Ectodermal cell (in vitro differentiated cells): Measurements from ENCODE around the gene KIRREL1.

Experiments
- H3K27ac ChIP-seq: 2 replicates; pipeline ENCODE4 v1.7.0; 2013; ENCODE audit warnings: mild to moderate bottlenecking, low read depth, low read length; ENCODE audit not compliant: insufficient read depth, poor library complexity, severe bottlenecking
- H3K27me3 ChIP-seq: 2 replicates; pipeline ENCODE4 v1.7.0; 2013; ENCODE audit warnings: mild to moderate bottlenecking, low read length; ENCODE audit not compliant: insufficient read depth, control insufficient read depth, poor library complexity, severe bottlenecking
- H3K36me3 ChIP-seq: one replicate; pipeline ENCODE4 v1.7.0; 2013; ENCODE audit warnings: low read length; ENCODE audit not compliant: control insufficient read depth, insufficient read depth
- H3K4me1 ChIP-seq: one replicate; pipeline ENCODE4 v1.7.0; 2013; ENCODE audit warnings: low read length; ENCODE audit not compliant: control insufficient read depth, insufficient read depth
- H3K4me3 ChIP-seq: 2 replicates; pipeline ENCODE4 v1.7.0; 2013; ENCODE audit warnings: low read depth, low read length, control low read depth; ENCODE audit not compliant: insufficient read depth
- H3K9me3 ChIP-seq: 2 replicates; pipeline ENCODE4 v1.7.0; 2013; ENCODE audit warnings: mild to moderate bottlenecking, low read length, moderate library complexity; ENCODE audit not compliant: control insufficient read depth
- WGBS, 2 experiments: methylation state at CpG; one replicate each; pipeline ENCODE4 v1.1.7; 2013; ENCODE audit warnings: missing lambda C conversion rate in 2 of 2; 5-methylcytosine and 5-hydroxymethylcytosine counted together

The KIRREL1 gene

DNA sequence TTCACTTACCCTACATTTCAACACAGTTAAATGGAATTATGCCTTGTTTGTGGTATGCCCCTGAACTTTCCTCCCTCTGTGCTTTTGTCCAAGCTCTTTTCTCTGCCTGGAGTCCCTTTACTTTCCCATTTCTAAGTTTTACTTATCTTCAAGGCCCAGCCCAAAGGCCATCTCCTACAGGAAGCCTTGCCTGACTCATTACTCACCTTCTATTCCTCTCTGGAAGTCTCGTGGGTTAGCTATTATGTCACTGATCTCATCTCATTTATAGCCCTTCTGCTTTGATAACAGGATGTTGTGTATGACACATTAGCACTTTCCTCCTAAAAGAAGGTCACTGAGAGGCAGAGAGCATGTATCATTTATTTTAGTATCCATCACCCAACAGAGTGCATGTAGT is 108.5 kb downstream of the KIRREL1 start:
- WGBS, 2 experiments: 70 to 75% methylated on average over 1 of the region's 1 CpG
- no peaks in the 10 kb centered on the region for H3K36me3 ChIP-seq
- peaks cover 52% of the 10 kb centered on the region for H3K4me1 ChIP-seq
- no peak overlapping the region for H3K27ac ChIP-seq
- H3K4me3 ChIP-seq: no peak overlapping the region
- H3K9me3 ChIP-seq: no peaks in the 10 kb centered on the region
- H3K27me3 ChIP-seq: no peaks in the 10 kb centered on the region

DNA sequence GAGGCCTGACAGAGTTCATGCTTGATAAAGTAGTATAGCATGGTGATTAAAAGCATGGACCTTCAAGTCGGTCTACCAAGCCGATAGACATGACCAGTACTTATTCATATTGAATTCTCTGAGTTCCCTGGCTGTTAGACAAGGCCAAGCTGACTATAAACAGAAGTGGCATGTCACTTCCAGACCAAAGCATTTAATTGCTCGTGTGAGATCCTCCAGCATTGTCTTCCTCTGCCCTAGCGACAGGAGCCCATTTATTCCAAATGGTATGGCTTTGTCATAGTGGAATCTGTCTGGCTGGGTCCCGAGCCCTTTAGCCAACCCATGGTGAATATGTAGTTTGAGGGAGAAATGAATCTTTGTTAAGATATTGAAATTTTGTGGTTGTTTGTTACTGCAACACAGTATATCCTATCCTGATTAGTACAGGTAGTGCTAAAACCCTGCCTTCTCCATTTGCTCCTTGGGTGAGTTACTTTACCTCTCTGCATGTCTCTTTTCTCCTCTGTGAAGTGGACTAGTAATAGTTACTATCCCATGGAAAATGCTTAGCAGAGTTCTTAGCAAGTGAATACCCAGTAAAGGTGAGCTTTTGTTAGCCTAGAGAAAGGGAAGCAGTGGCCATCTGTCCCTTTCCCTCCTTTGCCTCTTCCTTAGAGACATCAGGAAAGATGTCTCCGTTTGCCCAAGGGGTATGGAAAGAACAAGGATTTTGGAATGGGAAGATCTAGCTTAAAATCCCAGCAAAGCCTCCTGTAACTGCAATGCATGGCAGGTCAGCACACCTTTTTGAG is 109.6 kb downstream of the KIRREL1 start:
- peak overlapping the region; percentile 32 for H3K27ac ChIP-seq
- peaks cover 48% of the 10 kb centered on the region for H3K4me1 ChIP-seq
- 40 to 47% methylated on average over 6 of the region's 6 CpGs for WGBS, 2 experiments

DNA sequence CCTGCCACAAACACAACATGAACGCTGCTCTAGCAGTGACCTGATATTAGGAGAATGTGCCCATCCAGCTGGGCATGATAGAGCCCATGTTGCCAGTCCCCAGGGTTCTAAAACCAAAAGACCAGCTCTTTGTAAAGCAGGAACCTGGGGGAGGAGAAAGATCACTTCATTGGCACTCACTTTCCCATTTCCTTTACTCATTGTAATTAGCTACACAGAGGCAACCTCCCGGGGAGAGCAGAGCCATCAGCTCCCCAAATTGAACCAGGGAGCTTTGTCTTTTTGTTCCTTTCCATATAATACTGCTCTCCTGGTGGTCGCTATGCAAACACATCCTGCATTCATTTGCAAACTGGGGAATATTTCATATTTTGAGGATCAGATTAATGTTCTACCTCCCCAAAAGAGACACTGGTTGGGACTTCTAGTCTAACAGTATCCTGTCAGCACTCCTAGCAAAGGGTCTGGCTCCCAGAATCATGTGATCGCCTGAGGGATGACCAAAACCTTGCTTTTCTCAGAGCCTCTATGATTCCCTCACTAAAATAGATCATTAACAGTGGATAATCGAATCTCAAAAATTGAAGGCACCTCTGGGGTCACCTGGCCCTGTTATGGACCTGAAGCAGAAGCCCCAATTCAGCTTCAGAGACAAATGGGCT is 110.5 kb downstream of the KIRREL1 start:
- WGBS, 2 experiments: 6 to 7% methylated on average over 5 of the region's 5 CpGs
- Histone ChIP-seq H3K4me3 (no peak overlapping the region), H3K4me1 (peaks cover 42% of the 10 kb centered on the region), H3K27me3 (no peaks in the 10 kb centered on the region), H3K9me3 (no peaks in the 10 kb centered on the region), H3K27ac (no peak overlapping the region), H3K36me3 (no peaks in the 10 kb centered on the region)

More for the DNA sequence above, 109.6 kb downstream of the KIRREL1 start:
- no peak overlapping the region for H3K4me3 ChIP-seq
- H3K9me3 ChIP-seq: no peaks in the 10 kb centered on the region
- H3K36me3 ChIP-seq: no peaks in the 10 kb centered on the region
- no peaks in the 10 kb centered on the region for H3K27me3 ChIP-seq

DNA sequence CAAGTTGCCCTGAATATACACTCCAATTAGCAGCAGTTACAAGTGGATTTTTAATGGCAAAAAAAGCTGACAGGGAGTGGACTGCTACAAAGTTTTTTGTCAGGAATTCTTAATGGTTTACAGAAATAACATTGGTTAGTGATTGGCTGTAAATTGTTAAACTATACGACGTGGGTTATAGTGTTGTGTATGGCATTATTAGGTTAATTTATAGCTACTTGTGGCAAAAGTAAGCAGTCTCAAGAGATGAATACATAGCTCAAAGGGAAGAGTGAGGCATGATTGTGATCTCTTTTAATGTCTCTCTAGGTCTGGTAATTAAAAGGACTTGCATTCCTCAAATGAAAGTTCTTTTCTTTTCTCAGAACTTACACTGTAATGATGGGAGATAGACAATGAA is 111.4 kb downstream of the KIRREL1 start:
- H3K4me1 ChIP-seq: peaks cover 39% of the 10 kb centered on the region
- WGBS, 2 experiments: 64 to 70% methylated on average over 2 of the region's 2 CpGs

DNA sequence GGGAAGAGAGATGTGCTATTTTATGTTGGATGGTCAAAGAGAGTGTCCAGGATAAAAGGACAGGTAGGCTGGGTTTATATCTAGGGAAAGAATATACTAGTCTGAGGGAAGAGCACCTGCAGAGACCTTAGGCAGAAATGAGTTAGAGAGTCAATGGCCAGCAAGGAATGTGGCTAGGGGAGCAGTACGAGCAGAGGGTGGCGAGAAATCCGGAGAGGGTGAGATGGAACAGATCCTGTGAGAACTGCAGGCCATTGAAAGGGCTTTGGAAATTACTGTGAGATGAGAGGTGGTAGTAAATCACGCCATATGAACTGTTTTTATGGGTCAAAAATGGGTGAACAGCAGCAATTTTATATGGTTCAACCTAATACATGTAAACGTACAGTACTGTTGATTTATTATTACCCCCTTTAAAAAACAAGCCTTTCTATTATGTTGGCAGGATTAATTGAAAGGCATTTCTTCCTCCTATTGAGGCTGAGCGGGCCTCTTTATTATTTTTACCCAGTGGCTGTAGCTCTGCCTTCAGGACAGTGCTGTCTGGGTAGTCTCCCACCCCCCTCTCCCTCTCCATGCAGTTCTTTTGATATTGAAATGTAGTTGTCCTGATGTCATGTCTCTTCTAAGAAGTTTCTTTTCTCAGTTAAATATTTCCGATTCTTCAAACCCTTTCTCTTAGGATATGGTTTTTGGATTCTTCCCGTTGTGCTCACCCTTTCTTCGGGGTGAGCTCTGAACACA is 112.1 kb downstream of the KIRREL1 start:
- no peak overlapping the region for H3K27ac ChIP-seq
- 31 to 36% methylated on average over 8 to 9 of the region's 9 CpGs for WGBS, 2 experiments
- H3K27me3 ChIP-seq: no peaks in the 10 kb centered on the region
- H3K4me3 ChIP-seq: no peak overlapping the region
- H3K36me3 ChIP-seq: no peaks in the 10 kb centered on the region
- H3K4me1 ChIP-seq: peaks cover 39% of the 10 kb centered on the region
- no peaks in the 10 kb centered on the region for H3K9me3 ChIP-seq

More for the DNA sequence above, 111.4 kb downstream of the KIRREL1 start:
- Histone ChIP-seq H3K4me3 (no peak overlapping the region), H3K36me3 (no peaks in the 10 kb centered on the region), H3K9me3 (no peaks in the 10 kb centered on the region), H3K27ac (no peak overlapping the region), H3K27me3 (no peaks in the 10 kb centered on the region)

DNA sequence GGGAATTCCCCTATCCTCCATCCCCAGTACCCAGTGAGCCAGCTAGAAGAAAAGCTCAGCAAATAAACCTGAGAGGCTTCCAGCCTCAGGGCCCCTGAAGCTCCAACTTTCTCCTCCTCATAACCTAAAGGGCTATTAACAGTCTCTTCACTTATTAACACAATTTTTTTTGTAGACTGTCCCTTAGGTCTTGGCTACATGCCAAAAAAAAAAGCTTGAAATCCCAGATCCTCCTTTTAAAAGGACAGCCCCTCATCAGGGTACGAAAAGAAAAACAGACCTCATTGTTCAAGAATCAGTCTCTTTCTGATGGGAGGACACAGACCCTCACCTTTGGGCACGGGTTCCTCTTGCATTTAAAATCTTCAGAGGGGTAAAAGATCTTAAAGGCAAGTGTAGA is 114.5 kb downstream of the KIRREL1 start:
- Histone ChIP-seq H3K9me3 (no peaks in the 10 kb centered on the region), H3K4me3 (no peak overlapping the region), H3K4me1 (peaks cover 28% of the 10 kb centered on the region), H3K27me3 (peaks cover 9% of the 10 kb centered on the region), H3K27ac (no peak overlapping the region), H3K36me3 (no peaks in the 10 kb centered on the region)
- WGBS, 2 experiments: 65 to 70% methylated on average over 2 of the region's 2 CpGs

DNA sequence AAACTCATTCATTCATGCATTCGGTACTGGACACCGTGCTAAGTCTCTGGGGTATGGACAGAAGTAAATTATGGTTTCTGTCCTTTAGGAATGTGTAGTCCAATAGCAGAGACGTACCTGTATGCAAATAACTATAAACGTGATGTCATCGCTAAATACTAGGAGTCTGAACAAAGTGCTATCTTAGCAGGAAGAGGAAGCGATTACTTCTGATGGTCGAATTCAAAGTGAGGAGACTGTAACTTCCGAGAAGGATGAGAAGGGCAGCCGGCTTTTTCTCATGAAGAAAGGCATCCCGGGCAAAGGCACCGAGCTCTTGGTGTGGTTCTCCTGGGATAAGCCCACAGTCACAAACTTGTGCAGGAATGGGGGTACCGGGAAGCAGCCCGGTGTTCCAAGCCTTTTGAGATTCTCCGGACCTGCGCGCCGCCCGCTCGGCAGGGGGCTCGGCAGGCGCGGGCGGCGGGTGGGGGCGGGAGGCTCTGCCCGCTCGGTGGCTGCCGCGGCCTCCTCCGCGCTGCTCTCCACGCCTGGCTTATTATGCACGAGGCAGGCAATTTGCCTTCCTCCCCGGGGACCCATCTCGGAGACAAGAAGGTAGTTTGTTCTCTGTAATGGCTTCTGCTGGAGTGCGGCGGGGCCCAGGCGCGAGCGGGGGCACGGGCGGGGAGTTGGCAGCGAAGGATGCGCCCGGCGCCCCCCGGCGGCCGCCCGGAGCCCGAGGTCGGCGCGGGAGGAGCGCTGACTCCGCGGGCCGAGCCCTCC is 119.7 kb downstream of the KIRREL1 start:
- Histone ChIP-seq H3K9me3 (no peaks in the 10 kb centered on the region), H3K4me3 (peak overlapping the region; percentile 59), H3K4me1 (peaks cover 6% of the 10 kb centered on the region), H3K27me3 (peaks cover 20% of the 10 kb centered on the region), H3K27ac (no peak overlapping the region), H3K36me3 (no peaks in the 10 kb centered on the region)
- WGBS, 2 experiments: 6 to 7% methylated on average over 58 of the region's 58 CpGs

DNA sequence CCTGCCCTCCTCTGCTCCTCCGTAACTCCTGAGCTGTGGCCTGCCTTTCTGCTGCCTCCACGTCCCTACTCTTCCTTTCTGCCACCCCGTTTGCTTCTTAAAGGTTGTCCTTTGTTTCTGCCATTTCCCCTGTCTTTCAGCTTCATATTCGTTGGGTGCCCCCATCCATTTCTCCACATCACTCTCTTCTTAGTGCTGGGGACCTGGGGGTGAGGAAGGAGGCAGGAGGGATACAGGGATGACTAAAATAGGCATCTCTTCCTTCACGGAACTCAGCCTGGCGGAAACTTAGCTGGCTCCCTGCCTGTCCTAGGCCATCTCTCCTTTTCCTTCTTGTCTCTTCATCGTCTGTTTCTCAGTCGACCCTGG is 120.3 kb downstream of the KIRREL1 start:
- H3K4me3 ChIP-seq: peak overlapping the region; percentile 59
- H3K36me3 ChIP-seq: no peaks in the 10 kb centered on the region
- H3K9me3 ChIP-seq: no peaks in the 10 kb centered on the region
- peaks cover 11% of the 10 kb centered on the region for H3K4me1 ChIP-seq
- no peak overlapping the region for H3K27ac ChIP-seq
- H3K27me3 ChIP-seq: peaks cover 20% of the 10 kb centered on the region
- 34 to 37% methylated on average over 8 of the region's 8 CpGs for WGBS, 2 experiments

DNA sequence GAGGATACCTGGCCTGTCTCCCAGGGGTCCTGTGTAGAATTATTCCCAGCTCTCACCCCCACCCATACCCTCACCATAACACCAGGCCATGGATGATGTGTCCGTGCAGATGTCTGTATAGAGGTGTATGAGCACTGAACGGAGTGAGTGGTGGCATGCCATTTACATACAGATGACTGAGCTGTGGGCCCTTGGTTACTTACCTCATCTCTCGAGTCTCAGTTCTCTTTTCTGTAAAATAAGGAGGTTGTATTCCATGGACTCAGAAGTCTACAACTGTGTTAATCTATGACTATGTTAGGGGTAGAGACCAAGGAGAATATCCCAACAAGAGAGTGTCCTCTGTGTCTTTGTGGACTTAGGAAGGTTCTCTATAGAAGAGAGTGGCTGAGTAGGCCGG is 121.7 kb downstream of the KIRREL1 start:
- Histone ChIP-seq H3K4me1 (peaks cover 21% of the 10 kb centered on the region), H3K36me3 (no peaks in the 10 kb centered on the region), H3K9me3 (no peaks in the 10 kb centered on the region), H3K27me3 (peaks cover 20% of the 10 kb centered on the region), H3K27ac (no peak overlapping the region), H3K4me3 (no peak overlapping the region)
- 95 to 98% methylated on average over 4 of the region's 4 CpGs for WGBS, 2 experiments
